ENCODE measurements around the gene PAFAH2.

The PAFAH2 gene

GRCh38 chr1:26023826-26024225 lies 26.0 kb upstream of the PAFAH2 start:
- TF ChIP-seq CTCF (IDR thresholded peaks at IDR 0.05; ENCODE audit: control insufficient read depth, extremely low read depth, insufficient read depth): no peak
- no peak for DNase-seq (ENCODE audit: low read depth)

DNA sequence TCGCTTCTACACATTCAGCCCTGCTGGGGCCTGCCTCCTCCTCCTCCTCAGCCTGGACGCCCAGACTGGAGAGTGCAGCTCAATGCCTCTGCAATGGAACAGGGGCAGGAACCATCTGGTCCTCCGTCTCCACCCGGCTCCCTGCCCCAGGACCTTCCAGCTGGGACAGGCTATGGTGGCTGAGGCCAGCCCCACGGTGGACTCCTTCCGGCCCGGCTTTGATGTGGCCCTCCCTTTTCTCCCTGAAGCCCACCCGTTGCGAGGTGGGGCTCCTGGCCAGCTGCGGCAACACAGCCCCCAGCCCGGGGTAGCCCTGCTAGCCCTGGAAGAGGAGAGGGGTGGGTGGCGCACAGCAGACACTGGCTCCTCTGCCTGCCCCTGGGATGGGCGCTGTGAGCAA lies 25.1 kb upstream of the PAFAH2 start:
- H3K4me3 ChIP-seq (ENCODE audit: low read depth, low read length): no peak overlapping the region
- no peak for TF ChIP-seq CTCF (IDR thresholded peaks at IDR 0.05; ENCODE audit: control insufficient read depth, extremely low read depth, insufficient read depth)
- no peak for DNase-seq (ENCODE audit: low read depth)

More at GRCh38 chr1:26023826-26024225, 26.0 kb upstream of the PAFAH2 start:
- H3K4me3 ChIP-seq (ENCODE audit: low read depth, low read length): no peak overlapping the region

DNA sequence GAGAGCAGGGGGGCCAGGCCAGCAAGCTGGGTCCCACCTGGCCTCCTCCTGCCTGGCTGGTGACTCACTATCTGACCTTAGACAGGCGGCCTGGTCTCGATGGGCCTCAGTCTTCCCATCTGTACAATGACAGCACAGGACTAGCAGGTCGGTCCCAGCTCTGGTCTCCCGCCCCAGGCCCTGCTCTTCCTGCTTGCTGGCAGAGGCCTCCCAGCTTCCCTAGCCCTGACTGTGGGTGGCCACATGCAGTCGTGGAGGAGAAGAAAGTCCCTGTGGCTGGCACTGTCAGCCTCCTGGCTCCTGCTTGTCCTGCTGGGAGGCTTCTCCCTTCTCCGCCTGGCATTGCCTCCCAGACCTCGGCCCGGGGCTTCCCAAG lies 24.5 kb upstream of the PAFAH2 start:
- DNase-seq (ENCODE audit: low read depth): no peak
- no peak for TF ChIP-seq CTCF (IDR thresholded peaks at IDR 0.05; ENCODE audit: control insufficient read depth, extremely low read depth, insufficient read depth)
- H3K4me3 ChIP-seq (ENCODE audit: low read depth, low read length): no peak overlapping the region

DNA sequence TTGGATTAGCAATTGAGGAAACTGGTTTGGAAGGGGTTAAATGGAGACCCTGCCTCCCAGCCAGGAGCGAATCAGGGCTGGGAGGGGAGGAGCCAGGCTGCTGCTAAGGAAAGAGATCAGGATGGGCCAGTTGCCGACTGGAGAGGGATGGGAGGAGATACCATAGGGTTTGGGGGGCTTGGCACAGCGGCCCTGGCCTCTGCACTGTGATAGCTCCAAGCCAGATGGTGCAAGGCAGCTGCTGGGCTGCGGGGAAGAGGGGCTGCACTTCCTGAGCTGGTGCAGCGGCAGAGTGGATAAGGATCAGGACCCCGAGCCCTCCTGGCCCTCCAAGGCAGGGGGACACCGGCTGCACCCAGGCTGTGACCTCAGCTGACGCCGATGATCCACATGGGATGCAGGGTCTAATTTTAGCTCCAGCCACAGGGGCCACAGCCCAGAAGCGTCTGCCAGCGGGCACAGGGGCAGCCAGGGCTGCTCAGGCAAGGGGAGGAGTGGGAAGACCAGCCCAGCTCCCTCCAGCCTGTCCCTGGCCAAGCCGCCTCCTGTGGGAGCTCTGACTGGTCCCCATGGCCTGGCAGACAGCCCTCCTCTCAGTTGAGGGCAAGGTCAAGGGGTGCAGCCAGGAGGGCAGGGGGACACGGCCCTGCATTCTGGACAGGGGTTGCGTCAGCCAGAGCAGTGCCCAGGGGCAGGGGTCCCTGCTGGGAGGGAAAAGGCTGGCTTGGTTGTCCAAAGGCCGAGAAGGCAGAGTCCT lies 24.0 kb upstream of the PAFAH2 start, which contains the start of gene EXTL1:
Gene EXTL1 (plus strand): TSS at position 129 of the 757 bp plus-strand sequence. CDS start 872 bp downstream, outside the sequence.
- no peak for TF ChIP-seq CTCF (IDR thresholded peaks at IDR 0.05; ENCODE audit: control insufficient read depth, extremely low read depth, insufficient read depth)
- no peak within 1 kb of the TSS for H3K4me3 ChIP-seq (ENCODE audit: low read depth, low read length)
- no peak for DNase-seq (ENCODE audit: low read depth)

DNA sequence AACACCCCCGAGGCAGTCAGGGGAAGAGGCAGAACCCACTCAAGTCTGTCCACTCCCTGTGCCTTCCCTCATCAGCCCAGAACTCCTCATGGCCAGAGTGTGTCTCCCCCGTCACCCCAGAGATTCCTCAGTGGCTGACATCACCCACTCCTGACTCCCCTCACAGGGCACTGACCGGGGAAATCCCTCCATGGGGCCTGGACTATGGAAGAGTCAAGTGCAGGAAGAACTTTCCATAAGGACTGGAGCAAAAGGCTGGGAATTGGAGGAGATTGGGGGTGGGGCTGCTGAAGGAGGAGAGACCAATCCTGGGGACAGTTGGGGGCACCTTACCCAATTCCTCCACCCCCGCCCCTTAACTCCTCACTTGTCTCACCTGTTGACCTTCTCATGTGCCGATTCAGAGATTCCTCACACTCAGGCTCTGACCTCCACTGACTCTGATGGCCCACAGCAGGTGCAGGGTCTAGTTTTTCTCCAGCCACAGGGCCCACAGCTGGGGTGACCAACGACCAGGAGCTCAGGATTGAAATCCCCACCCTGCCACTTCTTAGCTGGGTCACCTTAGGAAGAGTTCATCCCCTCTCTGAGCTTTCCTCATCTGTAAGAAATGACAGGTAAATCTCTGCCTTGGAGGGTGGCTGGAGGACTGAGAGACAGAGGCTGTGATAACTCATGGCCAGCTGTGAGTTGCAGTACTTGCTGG lies 23.2 kb upstream of the PAFAH2 start:
- H3K4me3 ChIP-seq (ENCODE audit: low read depth, low read length): no peak overlapping the region
- DNase-seq (ENCODE audit: low read depth): no peak
- TF ChIP-seq CTCF (IDR thresholded peaks at IDR 0.05; ENCODE audit: control insufficient read depth, extremely low read depth, insufficient read depth): no peak

DNA sequence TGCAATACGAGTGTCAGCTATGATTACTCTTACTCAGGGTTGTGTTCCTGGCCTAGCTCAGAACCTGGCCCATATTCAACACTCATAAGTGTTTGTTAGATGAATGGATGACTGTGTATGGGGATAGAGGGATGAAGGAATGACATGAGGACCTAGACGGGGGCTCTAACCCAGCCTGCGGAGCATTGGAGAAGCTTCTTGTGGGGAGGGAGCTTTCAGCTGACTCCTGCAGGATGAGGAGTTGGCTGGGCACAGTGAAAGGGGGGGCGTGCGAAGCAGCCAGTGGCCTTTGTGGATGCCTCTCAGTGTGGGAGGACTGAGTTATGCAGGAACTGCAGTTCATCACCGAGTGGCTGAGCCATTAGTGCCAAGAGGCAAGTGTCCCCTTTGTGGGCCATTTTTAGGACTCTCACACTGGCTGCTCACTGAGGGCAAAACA lies 22.5 kb upstream of the PAFAH2 start:
- no peak for DNase-seq (ENCODE audit: low read depth)
- no peak overlapping the region for H3K4me3 ChIP-seq (ENCODE audit: low read depth, low read length)
- TF ChIP-seq CTCF (IDR thresholded peaks at IDR 0.05; ENCODE audit: control insufficient read depth, extremely low read depth, insufficient read depth): no peak
